GM18508 (cell line): ENCODE measurements around the gene TTC31.

Experiments used
- ATAC-seq: cut with Tn5 transposase; IDR thresholded peaks from one replicate; pipeline ENCODE4 v1.9.1; 2021; ENCODE audit warnings: moderate number of reproducible peaks; ENCODE audit not compliant: insufficient read depth, unreplicated experiment

Gene TTC31

DNA sequence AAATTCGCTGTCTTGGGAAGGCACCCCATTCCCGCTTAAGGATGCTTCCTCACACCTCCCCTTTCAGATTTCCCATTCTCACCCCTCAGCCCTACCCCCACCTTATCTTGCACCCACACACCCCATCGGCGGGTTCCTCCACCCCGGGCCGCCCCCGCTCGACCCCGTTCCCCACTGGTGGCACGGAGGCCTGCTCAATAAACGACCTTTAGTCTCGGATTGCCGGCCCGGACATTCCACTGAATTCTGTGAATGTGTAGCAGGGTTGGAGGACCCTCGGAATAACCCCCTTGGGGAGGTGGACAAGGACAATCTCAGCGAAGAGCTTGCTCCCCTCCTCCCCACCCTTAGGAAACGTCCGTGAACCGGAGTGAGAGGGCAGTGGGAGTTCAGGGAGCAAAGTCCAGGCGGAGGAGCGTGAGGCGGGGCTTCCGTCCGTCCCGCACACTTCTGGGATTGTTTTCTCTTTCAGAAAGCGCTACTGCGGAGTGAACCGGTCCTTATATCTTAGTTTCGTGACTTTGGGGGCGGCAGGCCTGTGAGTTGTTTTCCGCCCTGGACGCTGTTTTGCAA, 19.4 kb downstream of the TTC31 start:
- ATAC-seq, result no peak

GRCh38 chr2:74502720-74503505, 20.0 kb downstream of the TTC31 start:
- no peak for ATAC-seq

DNA sequence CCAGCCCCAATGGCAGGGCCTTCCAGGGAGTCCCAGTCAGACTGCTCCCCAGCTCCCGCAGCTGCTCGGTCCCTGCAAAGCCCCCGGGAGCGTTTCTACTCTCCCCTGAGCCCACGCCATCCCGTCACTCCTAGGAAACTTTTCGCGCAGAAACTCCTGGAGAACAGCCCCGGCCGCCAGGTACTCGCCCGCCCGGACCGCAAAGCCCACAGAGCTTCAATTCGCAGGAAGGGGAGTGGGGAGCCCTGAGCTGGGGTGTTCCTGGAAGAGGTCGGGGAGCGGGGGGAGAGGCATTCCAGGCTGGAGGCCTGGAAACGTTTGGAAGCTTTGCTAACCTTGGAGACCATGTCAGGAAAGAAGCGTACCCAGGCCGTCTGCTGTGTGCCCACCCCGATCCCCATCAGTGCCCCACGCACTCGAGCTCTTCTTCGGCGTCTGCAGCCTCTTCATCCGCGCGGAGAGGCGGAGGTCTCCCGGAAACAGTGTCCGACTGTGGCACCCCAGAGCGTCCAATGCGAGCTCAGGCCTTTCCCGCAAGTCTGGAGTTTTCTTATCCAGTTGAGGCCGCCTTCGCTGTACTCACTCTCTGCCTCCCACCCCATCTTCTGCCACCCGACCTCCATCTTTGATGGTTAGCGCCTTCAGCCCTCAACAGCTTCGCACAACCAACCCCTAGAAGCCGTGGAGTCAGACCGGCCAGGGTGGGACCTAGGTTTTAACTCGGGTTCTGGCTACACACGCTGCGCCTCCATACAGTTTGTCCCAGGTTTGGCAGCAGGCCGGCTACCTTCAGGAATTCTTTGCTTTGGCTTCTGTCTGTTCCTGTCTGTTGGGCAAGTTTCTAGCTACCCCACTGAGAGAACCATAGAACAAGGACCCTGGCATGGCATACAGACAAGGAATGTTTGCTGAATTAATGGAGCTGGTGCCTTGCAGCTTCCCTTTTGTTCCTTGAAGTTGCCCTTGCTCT, 20.9 kb downstream of the TTC31 start:
- ATAC-seq, result no peak

DNA sequence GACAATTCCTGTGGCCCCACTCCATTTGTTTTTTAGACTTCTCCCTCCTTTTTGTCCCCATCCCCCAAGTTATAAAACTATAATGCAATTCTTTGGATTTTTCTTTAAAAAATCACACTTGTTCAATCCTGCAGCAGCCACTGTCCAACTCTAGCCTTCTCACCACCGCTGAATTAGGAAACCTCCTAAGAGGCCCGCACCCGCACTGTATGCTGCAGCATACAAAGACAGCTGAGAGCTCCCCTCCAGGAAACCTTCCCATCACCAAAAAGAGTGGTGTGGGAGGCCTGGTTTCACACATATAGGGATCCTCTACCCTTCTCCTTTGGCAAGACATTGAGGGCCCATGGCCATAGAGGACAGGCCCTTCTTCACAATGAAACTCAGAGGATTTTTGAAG, 21.7 kb downstream of the TTC31 start:
- ATAC-seq, result no peak

DNA sequence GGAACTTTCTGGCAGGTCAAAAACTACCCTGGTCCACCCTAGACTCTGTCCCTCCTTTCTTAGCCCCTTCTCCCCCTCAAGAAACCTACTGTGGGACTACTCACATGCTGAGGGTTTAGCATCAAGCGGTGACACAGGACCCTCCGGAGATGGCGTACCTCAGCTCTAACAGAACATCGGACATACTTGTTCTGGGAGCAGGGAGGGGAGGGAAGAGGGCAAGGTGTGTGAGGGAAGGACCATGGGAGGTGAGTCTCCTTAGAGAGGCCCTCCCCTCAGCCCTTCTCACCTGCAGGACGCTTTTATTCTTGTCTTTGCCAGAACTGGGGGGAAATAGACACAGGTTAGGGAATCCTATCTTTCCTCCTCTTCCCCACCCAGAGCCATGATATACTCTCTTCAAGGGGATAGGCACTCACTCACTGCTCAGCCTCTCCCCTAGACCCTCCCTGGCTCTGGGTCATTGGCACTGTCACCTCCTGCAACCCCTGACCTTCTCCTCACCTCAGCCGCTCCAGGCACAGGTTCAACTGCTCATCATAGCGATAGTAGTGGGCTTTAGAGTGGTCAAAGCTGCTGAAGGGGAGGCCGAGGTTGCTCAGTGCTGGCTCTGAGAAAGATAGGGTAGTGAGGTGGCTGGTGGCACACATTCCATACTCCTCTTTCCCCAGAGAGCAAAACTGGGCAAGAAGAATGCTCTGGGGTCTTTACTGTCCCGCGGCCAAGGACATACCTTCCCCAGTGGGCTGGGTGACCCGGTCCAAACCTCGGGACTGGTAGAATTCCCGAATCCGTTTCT, 22.8 kb downstream of the TTC31 start:
- ATAC-seq, result no peak

DNA sequence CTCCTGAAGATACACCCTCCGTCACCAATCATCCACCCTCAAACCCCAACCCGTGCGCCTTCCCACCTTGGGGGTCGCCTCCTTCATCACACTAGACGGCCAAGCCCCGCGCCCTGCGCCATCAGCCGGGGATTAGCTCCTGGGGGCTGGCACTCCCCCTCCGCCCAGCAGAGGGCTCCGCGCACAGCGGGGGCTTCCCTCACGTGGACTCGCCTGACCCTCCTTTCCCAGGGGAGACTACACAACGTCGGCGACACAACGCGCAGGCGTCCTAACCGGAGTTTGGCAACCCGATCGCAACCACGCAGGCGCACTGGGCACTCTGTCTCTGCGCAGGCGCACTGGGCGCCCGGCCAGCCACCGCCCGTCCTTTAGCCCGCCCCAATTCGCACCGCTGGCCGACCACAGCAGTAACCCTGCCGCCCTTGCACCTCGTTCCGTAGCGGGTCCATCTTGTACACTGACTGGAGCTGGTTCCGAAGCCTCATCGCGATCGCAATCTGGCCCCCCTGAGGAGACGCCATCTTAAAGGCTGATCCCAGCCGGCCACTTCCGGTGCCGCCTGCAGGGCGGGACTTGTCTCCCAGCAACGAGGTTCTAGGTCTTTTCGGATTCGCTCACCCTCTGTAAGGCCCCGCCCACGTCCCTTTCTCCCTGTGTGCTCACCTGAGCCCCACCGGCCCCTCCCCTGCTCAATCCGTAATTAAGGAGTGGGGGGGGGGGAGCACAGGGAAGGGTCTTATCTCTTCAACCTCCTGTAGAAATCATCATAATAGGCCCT, 24.5 kb downstream of the TTC31 start, which contains the start of gene PCGF1:
TSS of gene PCGF1 (minus strand) at position 551 of the 781 bp plus-strand sequence. CDS start at position 524, 27 bp downstream.
- ATAC-seq, result peak; percentile 79

DNA sequence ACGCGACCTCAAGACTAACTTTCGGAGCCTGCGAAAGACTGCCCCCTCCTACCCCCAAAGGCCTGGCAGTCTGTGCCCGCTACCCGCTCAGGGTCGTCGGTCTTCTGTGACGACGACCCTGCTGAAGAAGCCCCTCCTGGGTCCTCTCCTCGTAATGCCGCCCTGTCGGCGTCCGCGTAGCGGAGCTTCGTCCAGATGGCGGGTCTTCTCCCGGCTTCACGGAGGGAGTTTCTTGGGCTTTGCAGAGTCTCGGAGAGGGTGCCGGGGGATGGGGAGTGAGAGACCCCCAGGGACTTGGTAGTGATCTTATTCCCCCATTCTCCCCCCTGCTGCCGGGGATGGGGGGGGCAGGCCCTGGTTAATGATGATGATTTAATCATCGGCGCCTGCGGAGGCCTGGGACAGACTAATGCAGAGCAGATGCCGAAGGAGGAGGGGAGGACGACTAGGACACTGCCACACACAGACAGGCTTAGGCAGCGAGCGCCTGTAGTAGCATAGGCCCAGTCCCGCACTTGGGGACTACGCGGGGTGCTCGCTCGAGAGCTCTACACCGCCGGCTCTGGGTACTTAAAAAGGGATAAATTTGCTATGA, 25.1 kb downstream of the TTC31 start:
- ATAC-seq, result no peak

DNA sequence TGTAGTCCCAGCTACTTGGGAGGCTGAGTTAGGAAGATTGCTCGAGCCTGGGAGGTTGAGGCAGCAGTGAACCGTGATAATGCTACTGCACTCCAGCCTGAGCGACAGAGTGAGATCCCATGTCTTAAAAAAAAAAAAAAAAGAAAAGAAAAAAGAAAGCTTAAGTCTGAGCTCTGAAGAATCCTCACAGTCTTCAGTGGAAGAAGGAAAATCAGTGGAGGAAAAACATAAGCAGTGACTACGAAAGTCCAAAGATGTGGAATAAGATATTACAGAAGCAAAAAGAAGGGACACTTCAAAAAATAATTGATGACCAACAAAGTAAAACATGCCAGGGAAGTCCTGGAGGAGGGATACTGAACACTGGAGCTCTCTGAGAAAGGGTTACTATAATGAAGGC, 27.4 kb downstream of the TTC31 start:
- ATAC-seq, result no peak

GRCh38 chr2:74511104-74511989, 28.5 kb downstream of the TTC31 start:
- no peak for ATAC-seq

- no peak for ATAC-seq
Measured at GRCh38 chr2:74512744-74513604, 30.1 kb downstream of the TTC31 start.

- ATAC-seq, result no peak
Measured at GRCh38 chr2:74513605-74514367, 30.9 kb downstream of the TTC31 start.

- no peak for ATAC-seq
Measured at GRCh38 chr2:74514368-74515270, 31.7 kb downstream of the TTC31 start, which contains the start of gene TLX2. TSS of gene TLX2 (plus strand) at chr2:74514450. CDS start at chr2:74514807, 357 bp downstream.

- ATAC-seq, result no peak
Measured at GRCh38 chr2:74515271-74515980, 32.5 kb downstream of the TTC31 start.

- ATAC-seq, result no peak
Measured at GRCh38 chr2:74515981-74516633, 33.2 kb downstream of the TTC31 start.
